OCI-LY1 (cell line): ENCODE results near the gene SPRED1.

Experiments
- CTCF ChIP-seq: fragments of 200-600 bp; sonication (generic), shearing (Covaris generic); IDR thresholded peaks from 2 replicates; pipeline ENCODE4 v1.5.1; 2017; ENCODE audit warnings: mild to moderate bottlenecking, antibody characterized with exemption, low read length, moderate library complexity, mixed read lengths
- EZH2 ChIP-seq: fragments of 200-600 bp; sonication (generic), shearing (Covaris generic); IDR thresholded peaks from 2 replicates; pipeline ENCODE4 v1.8.0; 2017; ENCODE audit warnings: borderline replicate concordance, mixed run types, mild to moderate bottlenecking, antibody characterized with exemption, low read length, moderate library complexity, mixed read lengths

- TF ChIP-seq CTCF (no peak), EZH2 (no peak)
Observed at GRCh38 chr15:38226608-38227266, 25.9 kb upstream of the SPRED1 start.
